Head of caudate nucleus (tissue), 42 donors: ENCODE measurements around the gene TMEM271.

Experiments
- DNase-seq, 42 donors: peaks; one replicate each; pipeline versions ENCODE4 v3.0.0 to v3.0.0-alpha.2; 2020 to 2021; ENCODE audit warnings: mixed read lengths in 7 of 42
- intact Hi-C: fragments of 100-400 bp; cut with DNase I; formaldehyde crosslinking; loops from one replicate; pipeline ENCODE4 v1.15.0; 2022

Gene TMEM271

DNA sequence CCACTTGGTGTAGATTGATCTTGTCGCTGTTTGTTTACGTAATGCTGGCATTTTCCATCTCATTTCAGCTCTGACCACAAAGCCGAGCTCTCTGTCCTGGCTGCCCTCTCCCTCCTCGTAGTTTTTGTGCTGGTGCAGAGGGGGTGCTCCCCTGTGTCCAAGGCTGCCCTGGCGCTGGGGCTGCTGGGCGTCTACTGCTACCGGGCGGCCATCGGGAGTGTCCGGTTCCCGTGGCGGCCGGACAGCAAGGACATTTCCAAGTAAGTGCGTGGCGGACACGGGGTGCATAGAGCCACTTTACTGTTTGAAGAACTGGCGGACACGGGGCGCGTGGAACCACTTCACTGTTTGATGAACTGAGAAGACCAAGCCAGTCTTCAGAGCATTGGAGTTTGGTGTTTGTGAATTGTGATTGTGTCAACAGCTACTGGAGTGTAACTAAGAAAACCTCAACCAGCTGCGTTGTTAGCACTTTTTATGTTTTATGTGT lies 49.1 kb downstream of the TMEM271 start:
- peak in 2 of 42 donors; percentile 18 to 41 for DNase-seq
- intact Hi-C loops: no loop called here

DNA sequence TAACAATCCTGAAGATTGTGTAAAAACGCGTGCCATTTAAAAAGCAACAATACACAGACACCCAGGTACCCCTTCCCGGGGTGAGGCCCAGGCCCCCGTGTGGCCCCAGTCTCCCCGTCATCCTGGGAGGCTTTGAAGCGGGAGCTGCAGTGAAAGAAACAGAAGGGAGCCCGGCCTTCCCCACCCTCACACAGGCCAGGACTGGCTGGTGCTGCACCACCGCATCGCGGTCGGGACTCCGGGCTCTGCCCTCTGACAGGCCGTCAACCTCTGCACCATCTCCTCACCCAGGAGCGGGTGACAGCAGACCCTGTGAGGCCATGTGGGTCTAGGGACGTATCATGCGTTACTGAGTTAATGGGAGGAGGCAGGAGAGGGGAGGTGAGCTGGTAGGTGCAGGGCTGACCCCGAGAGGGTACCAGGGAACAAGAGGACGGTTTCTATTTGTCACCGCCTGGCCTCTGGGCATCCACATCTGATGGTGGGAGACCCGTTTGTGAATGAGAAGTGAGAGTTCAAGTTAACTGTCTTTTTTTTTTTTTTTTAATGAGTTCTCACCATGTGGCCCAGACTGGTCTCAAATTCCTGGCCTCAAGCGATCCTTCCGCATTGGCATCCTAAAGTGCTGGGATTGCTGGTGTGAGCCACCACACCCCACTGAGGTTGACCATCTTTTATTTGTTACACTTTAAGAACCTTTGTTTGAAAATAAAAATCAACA lies 49.7 kb downstream of the TMEM271 start:
- peak in 1 of 42 donors; percentile 24 for DNase-seq
- intact Hi-C loops: no loop called here

DNA sequence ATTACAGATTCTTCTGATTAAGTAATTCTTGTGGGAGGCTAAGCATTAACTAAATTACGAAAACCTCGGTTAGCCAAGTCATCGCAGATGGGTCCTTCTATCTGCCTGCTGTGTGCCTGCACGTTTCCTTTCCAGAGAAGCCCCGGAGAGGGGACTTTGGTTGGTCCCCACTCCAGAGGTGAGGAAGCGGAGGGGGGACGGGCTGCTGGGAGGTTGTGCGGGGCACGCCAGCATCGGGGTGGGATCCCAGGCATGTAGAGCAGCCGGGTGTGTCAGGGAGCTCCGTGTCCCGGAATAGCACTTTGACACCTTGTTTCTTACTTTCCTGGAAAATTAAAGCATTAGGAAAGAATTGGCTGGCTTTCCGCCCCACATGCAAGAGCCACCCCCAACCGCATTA lies 50.4 kb downstream of the TMEM271 start:
- intact Hi-C loops: no loop called here
- DNase-seq: peak in 2 of 42 donors; percentile 22 to 36

DNA sequence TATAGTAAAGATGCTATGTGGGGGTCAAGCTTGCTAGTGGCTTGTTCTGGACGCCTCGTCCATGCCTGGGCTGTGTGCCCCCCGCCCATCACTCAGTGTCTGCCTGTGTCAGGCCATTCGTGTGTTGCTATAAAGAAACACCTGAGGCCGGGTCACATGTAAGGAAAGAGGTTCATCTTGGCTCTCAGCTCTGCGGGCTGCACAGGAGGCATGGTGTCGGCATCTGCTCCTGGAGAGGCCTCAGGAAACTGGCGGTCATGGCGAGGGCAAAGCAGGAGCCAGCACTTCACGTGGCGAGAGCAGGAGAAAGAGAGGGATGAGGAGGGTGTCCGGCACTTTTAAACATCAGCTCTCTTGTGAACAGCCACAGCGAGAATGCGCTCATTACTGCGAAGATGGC lies 51.9 kb downstream of the TMEM271 start:
- peak in 1 of 42 donors; percentile 15 for DNase-seq
- intact Hi-C loops: no loop called here
